NCI-H1105 treated with DMSO at 0.1 percent for 48 hours (cell line): ENCODE data around the gene PTPRE.

Experiments used
- DNase-seq: peaks from one replicate; lab custom pipeline; 2025; lab: John Stamatoyannopoulos, UW

PTPRE gene

GRCh38 chr10:127952918-127953317 is 46.0 kb downstream of the PTPRE start:
- DNase-seq, result no peak

- DNase-seq, result no peak
These were observed 47.0 kb downstream of the PTPRE start for GRCh38 chr10:127953876-127954275.

GRCh38 chr10:127959428-127959827 is 52.5 kb downstream of the PTPRE start:
- no peak for DNase-seq

GRCh38 chr10:127961071-127961470 is 54.2 kb downstream of the PTPRE start:
- no peak for DNase-seq

GRCh38 chr10:127962205-127962604 is 55.3 kb downstream of the PTPRE start:
- DNase-seq, result no peak

- DNase-seq, result no peak
These were observed 56.2 kb downstream of the PTPRE start for GRCh38 chr10:127963136-127963535.

GRCh38 chr10:127964621-127965020 is 57.7 kb downstream of the PTPRE start:
- DNase-seq, result no peak

GRCh38 chr10:127966875-127967274 is 60.0 kb downstream of the PTPRE start:
- no peak for DNase-seq

- DNase-seq, result no peak
These were observed 61.1 kb downstream of the PTPRE start for GRCh38 chr10:127968027-127968441.

GRCh38 chr10:127968659-127969058 is 61.8 kb downstream of the PTPRE start:
- no peak for DNase-seq

- DNase-seq, result no peak
These were observed 64.4 kb downstream of the PTPRE start for GRCh38 chr10:127971101-127971946.

GRCh38 chr10:127971963-127972615 is 65.2 kb downstream of the PTPRE start:
- no peak for DNase-seq

GRCh38 chr10:127972751-127973357 is 66.0 kb downstream of the PTPRE start:
- DNase-seq, result no peak

- no peak for DNase-seq
These were observed 66.9 kb downstream of the PTPRE start for GRCh38 chr10:127973791-127974311.

- DNase-seq, result no peak
These were observed 68.0 kb downstream of the PTPRE start for GRCh38 chr10:127974911-127975310.

GRCh38 chr10:127976286-127976685 is 69.4 kb downstream of the PTPRE start:
- no peak for DNase-seq

- no peak for DNase-seq
These were observed 69.9 kb downstream of the PTPRE start for GRCh38 chr10:127976701-127977356.

- no peak for DNase-seq
These were observed 70.6 kb downstream of the PTPRE start for GRCh38 chr10:127977357-127978009.

GRCh38 chr10:127978481-127978880 is 71.6 kb downstream of the PTPRE start:
- no peak for DNase-seq

GRCh38 chr10:127979045-127979444 is 72.1 kb downstream of the PTPRE start:
- DNase-seq, result no peak

- DNase-seq, result no peak
These were observed 72.7 kb downstream of the PTPRE start for GRCh38 chr10:127979566-127979965.

- DNase-seq, result no peak
These were observed 74.0 kb downstream of the PTPRE start for GRCh38 chr10:127980898-127981297.
